ENCODE measurements around the gene SCD5. TPM values are rescaled to one million over a fixed set of nuclear protein-coding genes. Genes with fewer than 3 reads are reported as not detected.

The SCD5 gene
- total and polyA plus RNA-seq, 2 donors (not counting 1 experiment from before 2014, with no cell fraction given) = 0.03 TPM; not detected in 1

- H3K79me2 ChIP-seq (ENCODE audit: control insufficient read depth, insufficient read depth, low read length) = no peaks in the 10 kb centered on the region
- TF ChIP-seq CTCF (IDR thresholded peaks at IDR 0.05) = no peak
- no peak for TF ChIP-seq EZH2 (IDR thresholded peaks at IDR 0.05; ENCODE audit: borderline replicate concordance, insufficient read depth, low read depth, low read length, poor library complexity, severe bottlenecking)
- no peak overlapping the region for H3K4me3 ChIP-seq (ENCODE audit: control extremely low read depth in 1 of 5, extremely low read depth in 1 of 5, insufficient read depth in 1 of 5, low read depth in 2 of 5, low read length in 4 of 5)
- H3K27me3 ChIP-seq (replicated peaks in 1 of 4; ENCODE audit: control extremely low read depth in 1 of 4, control insufficient read depth in 3 of 4, insufficient read depth in 4 of 4, low read length in 3 of 4) = no peaks in the 10 kb centered on the region
- H3K4me1 Mint-ChIP-seq = no peaks in the 10 kb centered on the region
- H3K36me3 ChIP-seq (replicated peaks in 1 of 2; ENCODE audit: control extremely low read depth in 1 of 2, control insufficient read depth in 1 of 2, extremely low read depth in 1 of 2, insufficient read depth in 2 of 2, low read length in 1 of 2) = no peaks in the 10 kb centered on the region
- H4K20me1 ChIP-seq (ENCODE audit: control insufficient read depth, insufficient read depth, low read length, poor library complexity, severe bottlenecking) = no peaks in the 10 kb centered on the region
- no peaks in the 10 kb centered on the region for H3K4me1 ChIP-seq (ENCODE audit: control insufficient read depth in 2 of 2, insufficient read depth in 2 of 2, low read length in 2 of 2)
- H3K4me2 ChIP-seq (replicated peaks; ENCODE audit: low read depth, low read length, poor library complexity, severe bottlenecking) = no peak overlapping the region
- ChIA-PET CTCF (no interaction called here), POLR2A (interaction anchor here (0.7 kb wide), 1 partner anchor 37 kb away, joined by 3 read pairs; no protein-coding TSS in a partner anchor)
- H3K4me3 Mint-ChIP-seq = no peak overlapping the region
- H3K27me3 Mint-ChIP-seq = peaks cover 19% of the 10 kb centered on the region
- no peak overlapping the region for H3K27ac Mint-ChIP-seq
- no peak overlapping the region for H3K9ac ChIP-seq (ENCODE audit: low read length)
- no peaks in the 10 kb centered on the region for H3K9me3 ChIP-seq (ENCODE audit: control extremely low read depth in 1 of 3, control insufficient read depth in 2 of 3, insufficient read depth in 1 of 3, low read length in 2 of 3)
- 83% methylated on average over 6 of the region's 7 CpGs for WGBS (ENCODE audit: insufficient coverage)
- no peaks in the 10 kb centered on the region for H3K9me3 Mint-ChIP-seq (ENCODE audit: insufficient read depth)
- no peak for DNase-seq
- H3K27ac ChIP-seq (ENCODE audit: low read length in 2 of 2) = no peak overlapping the region
- intact Hi-C loops (cut with micrococcal nuclease) = no loop called here
- H2AFZ ChIP-seq (ENCODE audit: insufficient read depth, low read depth, low read length, poor library complexity, severe bottlenecking) = no peak overlapping the region
- ATAC-seq (ENCODE audit: low read depth) = no peak
Observed at GRCh38 chr4:82705169-82705927, 93.2 kb downstream of the SCD5 start.

- H3K4me3 Mint-ChIP-seq = no peak overlapping the region
- Histone ChIP-seq H3K4me3 (ENCODE audit: control extremely low read depth in 1 of 5, extremely low read depth in 1 of 5, insufficient read depth in 1 of 5, low read depth in 2 of 5, low read length in 4 of 5) (no peak overlapping the region), H3K9ac (ENCODE audit: low read length) (no peak overlapping the region), H3K4me2 (replicated peaks; ENCODE audit: low read depth, low read length, poor library complexity, severe bottlenecking) (no peak overlapping the region), H3K27ac (ENCODE audit: low read length in 2 of 2) (no peak overlapping the region), H2AFZ (ENCODE audit: insufficient read depth, low read depth, low read length, poor library complexity, severe bottlenecking) (no peak overlapping the region), H3K27me3 (replicated peaks in 1 of 4; ENCODE audit: control extremely low read depth in 1 of 4, control insufficient read depth in 3 of 4, insufficient read depth in 4 of 4, low read length in 3 of 4) (no peaks in the 10 kb centered on the region), H3K79me2 (ENCODE audit: control insufficient read depth, insufficient read depth, low read length) (no peaks in the 10 kb centered on the region), H3K4me1 (ENCODE audit: control insufficient read depth in 2 of 2, insufficient read depth in 2 of 2, low read length in 2 of 2) (no peaks in the 10 kb centered on the region), H3K36me3 (replicated peaks in 1 of 2; ENCODE audit: control extremely low read depth in 1 of 2, control insufficient read depth in 1 of 2, extremely low read depth in 1 of 2, insufficient read depth in 2 of 2, low read length in 1 of 2) (no peaks in the 10 kb centered on the region), H4K20me1 (ENCODE audit: control insufficient read depth, insufficient read depth, low read length, poor library complexity, severe bottlenecking) (no peaks in the 10 kb centered on the region), H3K9me3 (ENCODE audit: control extremely low read depth in 1 of 3, control insufficient read depth in 2 of 3, insufficient read depth in 1 of 3, low read length in 2 of 3) (no peaks in the 10 kb centered on the region)
- WGBS (ENCODE audit: insufficient coverage) = 100% methylated on average over 2 of the region's 6 CpGs
- no peaks in the 10 kb centered on the region for H3K4me1 Mint-ChIP-seq
- DNase-seq (no peak), ATAC-seq (ENCODE audit: low read depth) (no peak)
- intact Hi-C loops (cut with micrococcal nuclease) = no loop called here
- no peaks in the 10 kb centered on the region for H3K9me3 Mint-ChIP-seq (ENCODE audit: insufficient read depth)
- TF ChIP-seq CTCF (IDR thresholded peaks at IDR 0.05) (no peak), EZH2 (IDR thresholded peaks at IDR 0.05; ENCODE audit: borderline replicate concordance, insufficient read depth, low read depth, low read length, poor library complexity, severe bottlenecking) (no peak)
- peaks cover 19% of the 10 kb centered on the region for H3K27me3 Mint-ChIP-seq
- ChIA-PET POLR2A (no interaction called here), CTCF (no interaction called here)
- no peak overlapping the region for H3K27ac Mint-ChIP-seq
Observed at GRCh38 chr4:82704156-82704555, 94.4 kb downstream of the SCD5 start.

Measured in B cell (primary cell).